Right atrium auricular region (tissue), 2 donors: ENCODE results near the gene AHI1. TPM values are rescaled to one million over a fixed set of nuclear protein-coding genes. Genes with fewer than 3 reads are reported as not detected.

Source experiments
- DNase-seq: peaks from one replicate; pipeline ENCODE4 v3.0.0-alpha.2; 2019; ENCODE audit warnings: low spot score
- H3K27ac ChIP-seq, 2 donors: fragments of 200-600 bp; sonication (generic); 1 replicate in 1 of 2; 2 replicates in 1 of 2; pipeline ENCODE4 v1.5.1; 2016 to 2019
- H3K27me3 ChIP-seq, 2 donors: fragments of 200-600 bp; sonication (generic); one replicate each; pipeline versions ENCODE4 v1.5.1 to v1.6.0; 2017 to 2019
- H3K36me3 ChIP-seq: fragments of 200-600 bp; sonication (generic); one replicate; pipeline ENCODE4 v1.5.1; 2016
- H3K4me1 ChIP-seq, 2 donors: fragments of 200-600 bp; sonication (generic); one replicate each; pipeline versions ENCODE4 v1.5.1 to v1.6.0; 2017 to 2019
- H3K4me3 ChIP-seq, 2 donors: fragments of 200-600 bp; sonication (generic); 1 replicate in 1 of 2; 2 replicates in 1 of 2; pipeline ENCODE4 v1.5.1; 2017 to 2019; ENCODE audit warnings: mild to moderate bottlenecking in 1 of 2, moderate library complexity in 1 of 2
- H3K9me3 ChIP-seq, 2 donors: fragments of 200-600 bp; sonication (generic); one replicate each; pipeline ENCODE4 v1.5.1; 2019
- total RNA-seq, 2 donors: library from RNA; depleted of rRNA; stranded (reverse); fragments of >200 nt; gene quantifications; one replicate each; pipeline ENCODE4 v1.1.0, GENCODE V29; 2016
- TF ChIP-seq, protein P1 (sequence below), 2 donors: fragments of 200-600 bp; sonication (generic); IDR thresholded peaks; one replicate each; pipeline ENCODE4 v1.5.1; 2019; ENCODE audit warnings: antibody characterized with exemption in 2 of 2

The AHI1 gene
- total RNA-seq, 2 donors from 2014 or later, result 8.5 to 10.2 TPM

DNA sequence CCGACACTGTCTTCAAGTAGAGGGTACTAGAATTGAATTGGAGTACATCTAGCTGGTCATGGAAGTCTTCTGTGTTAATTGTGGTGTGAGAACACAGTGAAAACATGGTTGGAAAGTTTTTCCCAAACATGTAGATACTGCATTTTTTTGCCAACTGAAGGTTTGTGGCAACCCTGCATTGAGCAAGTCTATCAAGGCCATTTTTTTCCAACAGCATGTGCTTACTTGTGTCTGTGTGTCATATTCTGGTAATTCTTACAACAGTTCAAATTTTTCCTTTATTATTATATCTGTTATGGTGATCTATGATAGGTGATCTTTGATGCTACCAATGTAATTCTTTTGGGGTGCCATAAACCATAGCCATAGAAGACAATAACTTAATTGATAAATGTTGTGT, 169.4 kb downstream of the AHI1 start:
- no peaks in the 10 kb centered on the region for H3K36me3 ChIP-seq
- H3K4me3 ChIP-seq, result no peak overlapping the region
- no peak overlapping the region for H3K27ac ChIP-seq
- no peak for DNase-seq
- H3K9me3 ChIP-seq, result no peaks in the 10 kb centered on the region
- no peaks in the 10 kb centered on the region for H3K4me1 ChIP-seq
- no peaks in the 10 kb centered on the region for H3K27me3 ChIP-seq
- TF ChIP-seq, protein P1, sequence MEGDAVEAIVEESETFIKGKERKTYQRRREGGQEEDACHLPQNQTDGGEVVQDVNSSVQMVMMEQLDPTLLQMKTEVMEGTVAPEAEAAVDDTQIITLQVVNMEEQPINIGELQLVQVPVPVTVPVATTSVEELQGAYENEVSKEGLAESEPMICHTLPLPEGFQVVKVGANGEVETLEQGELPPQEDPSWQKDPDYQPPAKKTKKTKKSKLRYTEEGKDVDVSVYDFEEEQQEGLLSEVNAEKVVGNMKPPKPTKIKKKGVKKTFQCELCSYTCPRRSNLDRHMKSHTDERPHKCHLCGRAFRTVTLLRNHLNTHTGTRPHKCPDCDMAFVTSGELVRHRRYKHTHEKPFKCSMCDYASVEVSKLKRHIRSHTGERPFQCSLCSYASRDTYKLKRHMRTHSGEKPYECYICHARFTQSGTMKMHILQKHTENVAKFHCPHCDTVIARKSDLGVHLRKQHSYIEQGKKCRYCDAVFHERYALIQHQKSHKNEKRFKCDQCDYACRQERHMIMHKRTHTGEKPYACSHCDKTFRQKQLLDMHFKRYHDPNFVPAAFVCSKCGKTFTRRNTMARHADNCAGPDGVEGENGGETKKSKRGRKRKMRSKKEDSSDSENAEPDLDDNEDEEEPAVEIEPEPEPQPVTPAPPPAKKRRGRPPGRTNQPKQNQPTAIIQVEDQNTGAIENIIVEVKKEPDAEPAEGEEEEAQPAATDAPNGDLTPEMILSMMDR (IDR thresholded peaks at IDR 0.05), result no peak

DNA sequence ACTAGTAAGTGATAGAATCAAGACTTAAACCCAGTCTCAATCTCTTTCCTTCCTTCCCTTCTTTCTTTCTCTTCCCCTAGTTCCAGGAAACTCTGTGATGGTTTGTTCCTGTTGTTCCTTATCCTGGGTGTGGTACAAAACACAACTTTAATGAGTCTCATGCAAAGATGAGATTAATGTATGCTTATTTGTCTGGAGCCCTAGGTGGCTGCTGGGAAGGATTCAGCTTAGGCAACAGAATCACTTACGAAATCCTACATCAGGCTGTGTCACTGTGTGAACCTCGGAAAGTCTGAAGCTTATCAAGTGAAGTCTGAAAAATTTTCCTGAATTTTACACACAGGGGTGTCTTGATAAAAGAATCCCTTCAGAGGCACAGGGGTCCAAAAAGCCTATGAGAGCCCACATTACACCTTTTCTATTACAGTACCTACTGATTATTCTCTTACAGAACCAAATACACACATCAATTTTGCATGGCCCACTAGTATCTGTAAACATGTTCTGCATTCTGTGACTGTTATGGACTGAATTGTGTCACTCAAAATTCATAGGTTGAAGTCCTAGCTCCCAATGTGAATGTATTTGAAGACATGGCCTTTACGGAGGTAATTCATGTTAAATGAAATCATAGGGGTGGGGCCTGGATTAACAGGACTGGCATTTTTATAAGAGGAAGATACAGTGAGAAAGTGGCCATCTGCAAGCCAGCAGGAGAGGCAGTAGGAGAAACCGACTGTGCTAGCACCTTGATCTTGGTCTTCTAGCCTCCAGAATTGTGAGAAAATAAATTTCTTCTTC, 171.7 kb downstream of the AHI1 start:
- Histone ChIP-seq H3K27me3 (no peaks in the 10 kb centered on the region), H3K36me3 (no peaks in the 10 kb centered on the region), H3K9me3 (no peaks in the 10 kb centered on the region), H3K27ac (no peak overlapping the region), H3K4me1 (no peaks in the 10 kb centered on the region), H3K4me3 (no peak overlapping the region)
- TF ChIP-seq, protein P1 (IDR thresholded peaks at IDR 0.05), result no peak
- DNase-seq, result no peak

DNA sequence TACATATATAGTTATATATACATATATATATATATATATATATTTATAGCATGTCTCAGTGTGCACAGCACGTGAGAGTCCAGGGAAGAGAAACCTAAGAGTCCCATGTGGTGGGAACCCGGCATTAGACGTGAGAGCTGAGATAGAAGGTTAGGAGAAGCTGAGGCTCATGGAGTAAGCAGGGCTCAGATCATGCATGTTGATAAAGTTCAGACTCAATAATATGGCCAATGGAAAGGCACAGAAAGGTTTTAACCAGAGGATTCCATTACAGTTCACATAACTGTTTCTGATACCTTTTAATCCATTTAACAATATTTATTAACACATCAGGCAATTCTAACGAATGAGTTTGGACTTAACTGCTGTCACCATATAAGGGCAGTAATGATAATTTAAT, 173.0 kb downstream of the AHI1 start:
- DNase-seq, result no peak
- no peak overlapping the region for H3K4me3 ChIP-seq
- no peak overlapping the region for H3K27ac ChIP-seq
- no peaks in the 10 kb centered on the region for H3K4me1 ChIP-seq
- no peaks in the 10 kb centered on the region for H3K36me3 ChIP-seq
- no peaks in the 10 kb centered on the region for H3K9me3 ChIP-seq
- TF ChIP-seq, protein P1 (IDR thresholded peaks at IDR 0.05), result no peak
- H3K27me3 ChIP-seq, result no peaks in the 10 kb centered on the region

DNA sequence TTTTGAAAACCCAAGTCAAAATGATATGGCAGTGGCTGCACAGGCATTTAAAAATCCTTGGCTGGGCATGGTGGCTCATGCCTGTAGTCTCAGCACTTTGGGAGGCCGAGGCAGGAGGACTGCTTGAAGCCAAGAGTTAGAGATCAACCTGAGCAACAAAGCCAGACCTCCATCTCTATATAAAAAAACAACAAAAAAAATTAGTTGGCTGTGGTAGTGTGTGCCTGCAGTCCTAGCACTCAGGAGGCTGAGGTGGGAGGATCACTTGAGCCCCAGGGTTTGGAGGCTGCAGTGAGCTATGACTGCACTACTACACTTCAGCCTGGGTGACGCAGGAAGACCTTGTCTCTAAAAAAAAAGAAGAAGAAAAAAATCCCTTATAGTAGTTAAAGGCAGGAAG, 173.6 kb downstream of the AHI1 start:
- Histone ChIP-seq H3K27ac (no peak overlapping the region), H3K4me1 (no peaks in the 10 kb centered on the region), H3K36me3 (no peaks in the 10 kb centered on the region), H3K9me3 (no peaks in the 10 kb centered on the region), H3K4me3 (no peak overlapping the region), H3K27me3 (no peaks in the 10 kb centered on the region)
- DNase-seq, result no peak
- TF ChIP-seq, protein P1 (IDR thresholded peaks at IDR 0.05), result no peak

DNA sequence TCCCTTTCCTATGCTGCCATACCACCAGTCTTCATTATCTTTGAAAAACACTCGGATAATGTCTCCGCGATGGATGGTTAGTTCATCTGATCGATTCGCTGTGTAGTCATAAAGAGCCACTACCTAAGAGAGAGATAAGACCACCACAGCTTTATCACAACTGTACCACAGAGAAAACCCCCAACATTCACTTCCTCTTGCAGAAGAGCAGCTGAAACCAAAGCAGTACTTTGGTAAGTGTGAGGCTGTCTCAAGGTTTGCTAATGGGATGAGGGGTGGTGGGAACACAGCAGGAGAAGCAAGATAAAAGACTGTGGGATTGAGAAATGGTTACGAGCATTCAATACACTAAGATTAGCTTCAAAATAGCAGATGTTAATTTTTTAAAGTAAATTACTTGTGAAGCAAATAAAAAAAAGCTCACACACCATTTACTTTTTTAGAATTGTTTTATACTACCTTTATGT, 174.3 kb downstream of the AHI1 start:
- Histone ChIP-seq H3K4me1 (no peaks in the 10 kb centered on the region), H3K27me3 (no peaks in the 10 kb centered on the region), H3K27ac (no peak overlapping the region), H3K4me3 (no peak overlapping the region), H3K9me3 (no peaks in the 10 kb centered on the region), H3K36me3 (no peaks in the 10 kb centered on the region)
- TF ChIP-seq, protein P1 (IDR thresholded peaks at IDR 0.05), result no peak
- no peak for DNase-seq
